ENCODE measurements around the gene COL9A3. TPM values are rescaled to one million over a fixed set of nuclear protein-coding genes. Genes with fewer than 3 reads are reported as not detected.

The COL9A3 gene
- total RNA-seq, 1 experiment from 2014 or later, result 46.6 TPM

DNA sequence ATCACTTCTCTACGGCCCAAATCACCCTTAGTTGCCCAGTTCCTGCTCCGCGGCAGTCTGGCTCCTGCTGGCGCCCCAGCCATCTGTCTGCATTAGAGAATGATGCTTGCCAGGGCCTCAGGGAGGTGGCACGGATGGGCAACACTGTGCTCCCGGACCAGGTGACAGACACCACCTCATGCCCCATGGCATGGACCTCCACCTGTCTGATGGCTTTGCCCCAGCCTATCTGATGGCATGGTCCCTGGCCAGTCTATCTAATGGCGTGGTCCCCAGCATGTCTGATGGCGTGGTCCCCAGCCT lies 39.4 kb upstream of the COL9A3 start:
- ChIA-PET CTCF (no interaction called here), POLR2A (no interaction called here)
- TF ChIP-seq POLR2AphosphoS5 (IDR thresholded peaks at IDR 0.05; ENCODE audit: low read depth, low read length) (no peak), SIN3A (IDR thresholded peaks at IDR 0.05; ENCODE audit: borderline replicate concordance, insufficient read depth, low read depth, low read length) (no peak), TCF7L2 (IDR thresholded peaks at IDR 0.05; ENCODE audit: low read depth, low read length) (no peak)
- TF ChIP-seq, protein P1, sequence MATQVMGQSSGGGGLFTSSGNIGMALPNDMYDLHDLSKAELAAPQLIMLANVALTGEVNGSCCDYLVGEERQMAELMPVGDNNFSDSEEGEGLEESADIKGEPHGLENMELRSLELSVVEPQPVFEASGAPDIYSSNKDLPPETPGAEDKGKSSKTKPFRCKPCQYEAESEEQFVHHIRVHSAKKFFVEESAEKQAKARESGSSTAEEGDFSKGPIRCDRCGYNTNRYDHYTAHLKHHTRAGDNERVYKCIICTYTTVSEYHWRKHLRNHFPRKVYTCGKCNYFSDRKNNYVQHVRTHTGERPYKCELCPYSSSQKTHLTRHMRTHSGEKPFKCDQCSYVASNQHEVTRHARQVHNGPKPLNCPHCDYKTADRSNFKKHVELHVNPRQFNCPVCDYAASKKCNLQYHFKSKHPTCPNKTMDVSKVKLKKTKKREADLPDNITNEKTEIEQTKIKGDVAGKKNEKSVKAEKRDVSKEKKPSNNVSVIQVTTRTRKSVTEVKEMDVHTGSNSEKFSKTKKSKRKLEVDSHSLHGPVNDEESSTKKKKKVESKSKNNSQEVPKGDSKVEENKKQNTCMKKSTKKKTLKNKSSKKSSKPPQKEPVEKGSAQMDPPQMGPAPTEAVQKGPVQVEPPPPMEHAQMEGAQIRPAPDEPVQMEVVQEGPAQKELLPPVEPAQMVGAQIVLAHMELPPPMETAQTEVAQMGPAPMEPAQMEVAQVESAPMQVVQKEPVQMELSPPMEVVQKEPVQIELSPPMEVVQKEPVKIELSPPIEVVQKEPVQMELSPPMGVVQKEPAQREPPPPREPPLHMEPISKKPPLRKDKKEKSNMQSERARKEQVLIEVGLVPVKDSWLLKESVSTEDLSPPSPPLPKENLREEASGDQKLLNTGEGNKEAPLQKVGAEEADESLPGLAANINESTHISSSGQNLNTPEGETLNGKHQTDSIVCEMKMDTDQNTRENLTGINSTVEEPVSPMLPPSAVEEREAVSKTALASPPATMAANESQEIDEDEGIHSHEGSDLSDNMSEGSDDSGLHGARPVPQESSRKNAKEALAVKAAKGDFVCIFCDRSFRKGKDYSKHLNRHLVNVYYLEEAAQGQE (IDR thresholded peaks at IDR 0.05; ENCODE audit: insufficient read depth in 1 of 2, low read depth in 2 of 2, low read length in 1 of 2), result no peak
- TF ChIP-seq, protein P2, sequence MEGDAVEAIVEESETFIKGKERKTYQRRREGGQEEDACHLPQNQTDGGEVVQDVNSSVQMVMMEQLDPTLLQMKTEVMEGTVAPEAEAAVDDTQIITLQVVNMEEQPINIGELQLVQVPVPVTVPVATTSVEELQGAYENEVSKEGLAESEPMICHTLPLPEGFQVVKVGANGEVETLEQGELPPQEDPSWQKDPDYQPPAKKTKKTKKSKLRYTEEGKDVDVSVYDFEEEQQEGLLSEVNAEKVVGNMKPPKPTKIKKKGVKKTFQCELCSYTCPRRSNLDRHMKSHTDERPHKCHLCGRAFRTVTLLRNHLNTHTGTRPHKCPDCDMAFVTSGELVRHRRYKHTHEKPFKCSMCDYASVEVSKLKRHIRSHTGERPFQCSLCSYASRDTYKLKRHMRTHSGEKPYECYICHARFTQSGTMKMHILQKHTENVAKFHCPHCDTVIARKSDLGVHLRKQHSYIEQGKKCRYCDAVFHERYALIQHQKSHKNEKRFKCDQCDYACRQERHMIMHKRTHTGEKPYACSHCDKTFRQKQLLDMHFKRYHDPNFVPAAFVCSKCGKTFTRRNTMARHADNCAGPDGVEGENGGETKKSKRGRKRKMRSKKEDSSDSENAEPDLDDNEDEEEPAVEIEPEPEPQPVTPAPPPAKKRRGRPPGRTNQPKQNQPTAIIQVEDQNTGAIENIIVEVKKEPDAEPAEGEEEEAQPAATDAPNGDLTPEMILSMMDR (IDR thresholded peaks at IDR 0.05), result no peak
- no peaks in the 10 kb centered on the region for H3K27me3 ChIP-seq (ENCODE audit: control insufficient read depth, insufficient read depth, low read length)
- H3K27ac ChIP-seq (ENCODE audit: low read length), result no peak overlapping the region
- intact Hi-C loops (cut with micrococcal nuclease; ENCODE audit: unreplicated experiment) (no loop called here), in situ Hi-C loops (cut with HindIII; ENCODE audit: low pct_unique_long_range_greater_than_20kb, low sequenced_read_pairs) (no loop called here)
- H3K9me3 ChIP-seq (ENCODE audit: control insufficient read depth, insufficient read depth, low read depth, low read length), result no peaks in the 10 kb centered on the region
- ATAC-seq (no peak), DNase-seq (ENCODE audit: low read depth, low spot score) (no peak)
- no peaks in the 10 kb centered on the region; the same call in 1 of the 2 replicates for H3K36me3 ChIP-seq (ENCODE audit: control insufficient read depth, insufficient read depth, low read length)
- BruUV-seq (replicated peaks), result no TSS peak
- H3K4me3 ChIP-seq (ENCODE audit: low read depth in 2 of 2, low read length in 2 of 2), result no peak overlapping the region
- no peaks in the 10 kb centered on the region; the same call in none of the 2 replicates for H3K4me1 ChIP-seq (ENCODE audit: control insufficient read depth, insufficient read depth, low read length)

GRCh38 chr20:62778058-62778457 lies 38.8 kb upstream of the COL9A3 start:
- ATAC-seq, result no peak
- H3K4me1 ChIP-seq (ENCODE audit: control insufficient read depth, insufficient read depth, low read length), result no peaks in the 10 kb centered on the region; the same call in none of the 2 replicates
- no TSS peak for BruUV-seq (replicated peaks)

More at GRCh38 chr20:62778058-62778457, 38.8 kb upstream of the COL9A3 start:
- TF ChIP-seq, protein P2 (IDR thresholded peaks at IDR 0.05), result no peak
- TF ChIP-seq, protein P1 (IDR thresholded peaks at IDR 0.05; ENCODE audit: insufficient read depth in 1 of 2, low read depth in 2 of 2, low read length in 1 of 2), result no peak
- TF ChIP-seq POLR2AphosphoS5 (IDR thresholded peaks at IDR 0.05; ENCODE audit: low read depth, low read length) (no peak), SIN3A (IDR thresholded peaks at IDR 0.05; ENCODE audit: borderline replicate concordance, insufficient read depth, low read depth, low read length) (no peak), TCF7L2 (IDR thresholded peaks at IDR 0.05; ENCODE audit: low read depth, low read length) (no peak)
- H3K27me3 ChIP-seq (ENCODE audit: control insufficient read depth, insufficient read depth, low read length), result no peaks in the 10 kb centered on the region
- intact Hi-C loops (cut with micrococcal nuclease; ENCODE audit: unreplicated experiment) (no loop called here), in situ Hi-C loops (cut with HindIII; ENCODE audit: low pct_unique_long_range_greater_than_20kb, low sequenced_read_pairs) (no loop called here)
- no peak for DNase-seq (ENCODE audit: low read depth, low spot score)
- ChIA-PET POLR2A (no interaction called here), CTCF (no interaction called here)
- H3K4me3 ChIP-seq (ENCODE audit: low read depth in 2 of 2, low read length in 2 of 2), result no peak overlapping the region
- no peak overlapping the region for H3K27ac ChIP-seq (ENCODE audit: low read length)
- H3K9me3 ChIP-seq (ENCODE audit: control insufficient read depth, insufficient read depth, low read depth, low read length), result no peaks in the 10 kb centered on the region
- H3K36me3 ChIP-seq (ENCODE audit: control insufficient read depth, insufficient read depth, low read length), result no peaks in the 10 kb centered on the region; the same call in 1 of the 2 replicates
